Mononuclear cell (primary cell): ENCODE data around the gene IGSF9B. TPM values are rescaled to one million over a fixed set of nuclear protein-coding genes. Genes with fewer than 3 reads are reported as not detected.

Experiments used
- H3K27me3 ChIP-seq: 2 replicates; pipeline ENCODE4 v1.6.0; 2011; ENCODE audit warnings: low read length, control low read depth; ENCODE audit not compliant: insufficient read depth
- H3K4me1 ChIP-seq: 2 replicates; pipeline ENCODE4 v1.5.1; 2011; ENCODE audit warnings: mild to moderate bottlenecking, low read length, control low read depth; ENCODE audit not compliant: insufficient read depth
- H3K4me3 ChIP-seq: 2 replicates; pipeline ENCODE4 v1.5.1; 2011; ENCODE audit warnings: mild to moderate bottlenecking, low read length, moderate library complexity
- H3K9me3 ChIP-seq: 2 replicates; pipeline ENCODE4 v1.5.1; 2011; ENCODE audit warnings: low read depth, mild to moderate bottlenecking, control low read depth, low read length
- total RNA-seq: library from RNA; depleted of rRNA; stranded (reverse); fragments of >200 nt; gene quantifications from one replicate; pipeline ENCODE4 v1.2.3, GENCODE V29; 2012

Gene IGSF9B
- total RNA-seq, 1 donor, result 4.3 TPM

DNA sequence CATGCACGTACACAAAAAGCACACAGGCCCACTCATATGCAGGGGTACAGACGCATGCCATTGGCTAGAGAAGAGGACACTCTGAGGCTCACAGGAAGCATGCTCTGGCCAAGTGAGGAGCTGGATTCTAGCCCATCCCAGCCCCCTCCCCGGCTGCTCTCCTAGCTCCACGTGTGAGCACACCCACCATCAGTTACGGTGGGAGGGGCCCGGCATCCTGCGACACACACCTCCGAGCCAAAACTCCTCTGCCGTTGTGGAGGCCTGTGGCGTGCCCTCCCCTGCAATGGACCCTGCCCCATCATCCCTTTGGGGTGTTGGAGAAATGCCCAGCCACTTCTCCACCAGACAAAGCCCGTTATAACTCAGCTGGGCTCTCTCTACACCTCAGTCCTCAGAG lies 15.1 kb upstream of the IGSF9B start:
- H3K4me1 ChIP-seq, result no peaks in the 10 kb centered on the region
- no peaks in the 10 kb centered on the region for H3K9me3 ChIP-seq
- H3K27me3 ChIP-seq, result no peaks in the 10 kb centered on the region
- no peak overlapping the region for H3K4me3 ChIP-seq

DNA sequence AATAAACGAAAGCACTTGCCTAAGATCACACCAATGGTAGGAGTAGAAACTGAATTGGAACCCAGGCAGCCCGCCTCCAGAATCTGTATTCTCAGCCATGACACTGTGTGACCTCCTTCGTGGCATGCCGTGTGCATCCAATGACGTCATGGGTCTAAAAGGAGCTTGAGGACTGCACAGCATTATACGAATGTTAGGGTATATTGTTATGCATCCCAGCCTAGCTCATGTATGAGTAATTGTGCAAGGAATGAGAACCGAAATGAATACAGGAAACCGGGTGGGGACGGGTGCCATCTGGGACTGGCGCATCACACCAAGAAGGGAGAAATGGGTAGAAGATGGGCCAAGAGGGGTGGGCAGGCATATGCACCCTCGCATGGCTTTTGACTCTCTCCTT lies 12.3 kb upstream of the IGSF9B start:
- Histone ChIP-seq H3K27me3 (no peaks in the 10 kb centered on the region), H3K4me3 (no peak overlapping the region), H3K9me3 (no peaks in the 10 kb centered on the region), H3K4me1 (no peaks in the 10 kb centered on the region)

DNA sequence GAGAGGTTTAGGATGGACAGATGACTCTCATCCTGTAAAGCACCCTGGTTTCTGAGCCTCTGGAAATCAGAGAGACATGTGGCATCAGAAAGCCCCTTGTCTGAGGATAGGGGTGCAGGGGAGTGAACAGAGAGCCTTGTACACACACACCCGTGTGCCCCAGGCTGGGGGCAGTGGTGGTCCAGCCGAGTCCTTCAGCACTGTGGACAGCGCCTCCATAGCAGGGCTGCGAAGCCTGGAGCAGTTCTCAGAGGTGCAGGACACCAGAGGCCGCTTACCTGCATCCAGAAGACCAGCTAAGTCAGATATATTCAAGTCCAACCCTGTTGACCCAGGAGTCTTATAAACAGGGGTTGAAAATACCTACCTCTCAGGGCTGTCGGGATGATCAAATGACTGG lies 11.5 kb upstream of the IGSF9B start:
- H3K4me3 ChIP-seq, result no peak overlapping the region
- no peaks in the 10 kb centered on the region for H3K4me1 ChIP-seq
- no peaks in the 10 kb centered on the region for H3K27me3 ChIP-seq
- no peaks in the 10 kb centered on the region for H3K9me3 ChIP-seq

DNA sequence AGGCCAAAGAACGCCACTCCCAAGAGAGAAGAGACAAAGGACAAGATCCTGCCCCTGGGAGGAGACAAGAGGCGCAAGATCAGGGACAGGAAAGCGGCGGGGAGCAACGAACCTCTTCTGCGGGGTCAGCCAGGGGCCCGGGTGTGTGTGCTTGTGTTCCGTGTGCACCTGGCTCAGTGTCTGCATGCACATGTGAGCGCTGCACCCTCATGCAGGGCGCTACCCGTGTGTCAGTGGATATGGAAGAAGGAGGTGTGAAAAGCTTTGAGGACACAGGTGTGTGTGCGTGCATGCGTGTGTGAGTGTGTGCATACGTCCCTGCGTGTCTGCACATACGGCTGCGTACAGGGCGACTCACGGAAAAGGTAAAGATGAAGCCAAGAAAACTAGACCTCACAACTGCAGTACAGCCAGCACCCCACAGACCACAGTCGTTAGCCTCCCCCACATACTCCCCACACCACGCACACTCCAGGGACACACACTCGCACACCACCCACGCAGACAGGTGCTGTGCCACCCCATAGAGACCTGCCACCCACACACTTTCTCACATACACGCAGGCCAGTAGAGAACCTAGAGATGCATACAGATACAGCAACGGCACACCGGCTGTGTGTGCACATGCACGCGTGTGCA lies 11.0 kb upstream of the IGSF9B start:
- Histone ChIP-seq H3K4me1 (no peaks in the 10 kb centered on the region), H3K27me3 (no peaks in the 10 kb centered on the region), H3K9me3 (no peaks in the 10 kb centered on the region), H3K4me3 (no peak overlapping the region)

DNA sequence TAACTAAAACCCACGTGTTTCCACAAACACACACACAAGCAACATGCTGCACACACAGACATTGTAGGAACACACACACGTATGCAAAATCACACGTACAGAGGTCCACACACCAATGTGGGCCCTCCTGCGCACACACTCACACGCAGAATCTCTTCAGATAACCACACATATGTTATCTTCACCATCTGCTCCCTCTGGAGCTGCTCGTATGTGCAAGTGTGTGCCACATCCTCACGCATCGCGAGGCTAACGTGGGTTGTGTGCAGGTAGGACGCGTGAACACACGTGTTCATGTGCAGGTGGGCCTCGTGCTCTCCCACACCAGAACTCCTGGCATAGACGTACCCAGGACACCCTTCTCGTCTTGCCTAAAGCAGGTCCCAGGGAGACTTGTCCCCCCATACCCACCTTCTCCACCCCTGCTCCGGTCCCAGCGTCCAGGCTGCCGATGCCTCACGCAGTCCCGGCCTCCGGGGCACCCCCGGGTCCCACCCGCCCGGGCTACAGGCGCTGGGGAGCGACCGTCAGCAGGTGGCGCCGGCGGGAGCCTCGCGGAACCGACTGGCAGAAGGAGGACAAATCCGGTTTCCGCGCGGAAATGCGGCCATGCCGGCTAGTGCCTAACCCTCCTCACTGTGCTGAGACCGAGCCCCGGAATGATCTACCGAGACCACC lies 10.3 kb upstream of the IGSF9B start:
- H3K9me3 ChIP-seq, result no peaks in the 10 kb centered on the region
- no peak overlapping the region for H3K4me3 ChIP-seq
- no peaks in the 10 kb centered on the region for H3K4me1 ChIP-seq
- no peaks in the 10 kb centered on the region for H3K27me3 ChIP-seq

DNA sequence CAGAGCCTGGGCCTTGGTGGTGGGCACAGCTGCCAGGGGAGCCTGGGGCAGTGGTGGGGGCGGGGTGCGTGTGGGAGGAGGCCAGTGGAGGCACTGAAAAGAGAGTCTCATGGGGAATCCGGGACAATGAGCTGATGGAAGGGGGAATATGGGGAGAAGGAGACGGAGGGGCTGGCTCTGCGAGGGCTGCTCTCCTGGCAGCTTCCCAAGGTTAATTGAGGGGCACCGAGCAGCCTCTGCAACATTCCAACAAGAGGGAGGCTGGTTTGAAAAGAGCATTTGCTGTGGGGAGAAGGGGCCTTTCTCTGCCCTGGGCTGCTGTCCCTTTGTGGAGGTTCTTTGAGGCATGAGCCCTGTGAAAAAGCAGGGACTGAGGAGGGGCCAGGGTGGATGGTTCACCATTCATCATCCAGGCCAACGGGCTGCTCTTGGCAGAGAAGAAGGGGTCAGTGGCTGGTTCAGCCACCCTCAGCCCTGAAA lies 9.4 kb upstream of the IGSF9B start:
- no peaks in the 10 kb centered on the region for H3K4me1 ChIP-seq
- H3K9me3 ChIP-seq, result no peaks in the 10 kb centered on the region
- H3K27me3 ChIP-seq, result no peaks in the 10 kb centered on the region
- no peak overlapping the region for H3K4me3 ChIP-seq

DNA sequence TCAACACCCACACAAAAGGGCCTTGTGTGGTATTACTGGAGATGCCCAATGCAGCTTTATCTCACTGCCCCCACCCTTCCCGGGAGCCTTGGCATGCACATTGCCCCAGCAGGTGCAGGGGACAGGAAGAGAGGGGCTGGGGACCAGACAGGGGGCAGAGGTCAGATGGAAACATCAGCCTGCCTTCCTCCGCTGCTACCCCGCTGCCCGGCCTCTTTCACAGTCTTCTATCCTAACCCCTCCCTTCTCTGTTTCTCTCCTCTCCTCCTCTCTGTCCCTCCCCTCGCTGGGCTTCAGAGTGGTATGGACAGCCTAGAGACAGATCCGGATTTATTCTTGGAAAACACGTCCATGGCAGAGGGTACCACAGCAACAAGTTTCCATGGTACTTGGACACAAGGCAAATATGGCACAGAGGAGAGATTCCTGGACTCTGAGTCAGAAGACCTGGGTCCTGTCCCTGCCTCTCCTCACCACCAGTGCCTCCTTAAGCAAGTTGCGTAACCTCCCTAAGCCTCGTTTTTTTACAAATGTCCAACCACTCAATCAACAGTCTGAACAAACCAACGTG lies 8.3 kb upstream of the IGSF9B start:
- no peaks in the 10 kb centered on the region for H3K9me3 ChIP-seq
- no peaks in the 10 kb centered on the region for H3K4me1 ChIP-seq
- no peaks in the 10 kb centered on the region for H3K27me3 ChIP-seq
- no peak overlapping the region for H3K4me3 ChIP-seq

DNA sequence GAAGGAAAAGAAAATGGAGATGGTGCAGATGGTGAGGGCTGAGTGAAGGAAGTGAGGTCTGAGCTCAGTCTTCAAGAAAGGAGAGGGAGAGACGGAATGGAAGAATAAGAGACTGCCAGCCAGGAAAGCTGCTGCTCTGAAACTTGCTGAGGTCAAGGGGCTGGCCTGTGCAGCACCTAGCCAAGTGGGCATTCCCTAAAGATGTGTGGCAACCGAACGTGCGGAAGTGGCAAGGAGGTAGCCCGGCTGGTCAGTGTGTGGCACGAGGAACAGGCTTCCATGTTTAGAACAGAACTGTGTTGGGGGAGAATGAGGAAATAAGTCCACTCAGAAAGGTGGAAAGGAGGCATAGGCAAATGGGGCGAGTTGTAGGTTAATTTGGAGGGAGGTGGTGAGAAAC lies 7.6 kb upstream of the IGSF9B start:
- no peaks in the 10 kb centered on the region for H3K9me3 ChIP-seq
- H3K27me3 ChIP-seq, result peaks cover under 1% of the 10 kb centered on the region
- no peak overlapping the region for H3K4me3 ChIP-seq
- H3K4me1 ChIP-seq, result no peaks in the 10 kb centered on the region

DNA sequence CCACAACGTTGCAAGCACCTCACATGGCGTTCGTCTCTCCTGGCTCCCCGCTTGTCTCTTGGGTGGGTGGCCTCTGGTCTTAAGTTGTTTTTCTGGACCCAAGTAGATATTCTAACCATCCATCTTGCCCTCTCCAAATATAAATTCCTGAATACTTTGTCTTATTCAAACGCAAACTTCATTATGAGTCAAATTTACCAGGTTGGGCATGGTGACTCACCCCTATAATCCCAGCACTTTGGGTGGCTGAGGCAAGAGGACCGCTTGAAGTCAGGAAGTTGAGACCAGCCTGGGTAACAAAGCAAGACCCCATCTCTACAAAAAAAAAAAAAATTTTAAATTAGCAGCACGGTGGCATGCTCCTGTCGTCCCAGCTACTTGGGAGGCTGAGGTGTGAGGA lies 5.1 kb upstream of the IGSF9B start:
- H3K27me3 ChIP-seq, result peaks cover 17% of the 10 kb centered on the region
- no peak overlapping the region for H3K4me3 ChIP-seq
- H3K9me3 ChIP-seq, result no peaks in the 10 kb centered on the region
- H3K4me1 ChIP-seq, result peaks cover 4% of the 10 kb centered on the region

DNA sequence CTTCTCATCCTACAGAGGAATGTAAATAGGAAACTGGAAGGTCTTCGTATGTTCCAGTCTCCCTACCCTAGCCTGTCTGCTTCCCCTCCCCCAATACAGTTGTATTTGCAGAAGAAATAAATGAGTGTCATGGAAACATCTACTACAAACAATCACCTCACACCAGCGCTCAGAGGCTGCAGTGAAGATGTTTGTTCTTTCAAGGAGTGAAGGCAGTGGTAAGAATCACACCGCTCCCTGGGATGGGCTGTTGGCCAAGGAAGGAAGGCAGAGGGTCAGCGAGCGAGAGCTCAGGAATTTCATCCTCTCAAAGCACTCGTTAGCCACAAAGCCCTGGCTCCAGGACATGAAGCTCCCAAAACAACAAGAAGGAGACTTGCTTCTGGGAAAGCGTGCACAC lies 1.1 kb upstream of the IGSF9B start:
- Histone ChIP-seq H3K27me3 (peaks cover 32% of the 10 kb centered on the region), H3K9me3 (no peaks in the 10 kb centered on the region), H3K4me1 (peaks cover 13% of the 10 kb centered on the region), H3K4me3 (no peak overlapping the region)

DNA sequence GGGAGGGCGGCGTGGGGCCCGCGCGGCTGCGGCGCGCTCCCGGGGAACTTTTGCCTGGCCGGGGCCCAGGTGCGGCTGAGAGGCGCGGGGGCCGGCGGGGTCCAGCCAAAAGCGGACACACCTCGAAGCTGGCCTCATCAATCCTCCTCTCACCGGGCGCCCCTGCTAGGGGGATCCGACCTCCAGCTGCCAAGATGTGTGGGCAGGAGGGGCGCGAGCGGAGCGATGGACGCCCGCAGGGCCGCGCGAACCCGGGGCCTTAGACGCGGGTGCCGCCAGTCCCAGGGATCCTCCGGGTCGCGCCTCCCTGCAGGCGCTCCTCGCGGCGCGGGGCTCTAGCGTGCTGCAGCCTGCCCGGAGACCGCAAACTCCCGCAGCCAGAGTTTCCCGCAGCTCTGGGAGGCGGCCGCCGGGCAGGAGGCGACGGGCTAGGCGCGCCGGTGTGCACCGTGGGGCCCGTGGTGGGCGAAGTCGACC lies 785 bp downstream of the IGSF9B start:
- peaks cover 13% of the 10 kb centered on the region for H3K4me1 ChIP-seq
- H3K9me3 ChIP-seq, result no peaks in the 10 kb centered on the region
- peaks cover 32% of the 10 kb centered on the region for H3K27me3 ChIP-seq
- no peak overlapping the region for H3K4me3 ChIP-seq

DNA sequence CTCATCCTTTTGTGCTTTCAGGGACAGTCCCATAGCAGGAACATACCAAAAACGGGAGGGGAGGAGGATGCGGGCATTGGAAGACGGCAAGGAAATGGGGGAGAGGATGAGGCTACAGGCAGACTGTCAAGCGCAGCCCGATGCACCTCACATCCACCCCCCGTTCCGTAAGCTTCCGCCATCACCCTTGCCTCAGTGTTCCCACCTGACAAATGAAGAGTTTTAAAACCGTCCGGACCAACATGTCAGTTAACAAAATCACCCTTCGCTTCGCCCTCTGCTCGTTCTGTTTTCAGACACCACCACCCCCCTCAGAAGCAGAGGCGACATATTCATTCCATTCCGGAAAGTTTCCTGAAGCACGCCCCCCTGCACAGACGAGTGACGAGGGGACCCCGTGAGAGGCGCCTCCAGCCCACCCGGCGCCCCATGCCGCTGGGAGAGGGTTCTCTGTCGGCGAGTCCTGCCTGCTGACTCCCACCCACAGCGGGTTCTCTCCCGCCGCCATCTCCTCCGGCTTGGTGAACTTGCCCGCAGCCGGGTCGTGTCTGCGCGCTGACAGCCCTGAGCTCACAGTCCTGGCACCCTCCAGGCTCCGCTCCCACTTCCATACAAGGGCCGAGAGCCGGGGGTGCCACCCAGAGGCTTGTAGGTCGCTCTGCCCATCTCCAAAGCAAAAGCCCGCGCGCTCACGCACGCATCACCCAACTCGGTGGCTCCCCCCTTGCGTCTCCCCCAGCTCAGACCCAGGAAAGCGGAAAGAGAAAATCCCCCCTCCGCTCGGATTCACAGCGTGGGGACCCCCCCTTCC lies 1.5 kb downstream of the IGSF9B start:
- Histone ChIP-seq H3K9me3 (no peaks in the 10 kb centered on the region), H3K4me1 (peaks cover 13% of the 10 kb centered on the region), H3K27me3 (peaks cover 32% of the 10 kb centered on the region), H3K4me3 (no peak overlapping the region)

DNA sequence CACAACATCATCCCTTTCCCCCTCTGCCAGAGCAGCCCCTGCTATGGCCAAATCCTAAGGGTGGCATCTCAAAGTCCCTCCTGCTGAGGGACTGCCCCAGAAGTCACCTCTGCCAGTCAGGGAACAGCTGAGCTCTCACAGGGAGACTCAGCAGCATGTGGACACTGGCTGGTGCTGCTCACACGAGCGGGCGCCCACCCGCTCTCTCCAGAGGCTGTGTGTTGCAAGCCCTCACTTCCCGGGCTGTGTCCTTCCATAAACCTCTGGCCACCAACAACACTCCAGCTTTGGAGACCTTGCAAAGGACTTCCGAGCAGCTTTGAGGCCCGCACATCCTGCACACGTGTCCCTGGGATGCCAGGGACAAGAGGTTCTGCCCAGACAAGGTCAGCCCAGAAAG lies 2.8 kb downstream of the IGSF9B start:
- Histone ChIP-seq H3K4me3 (no peak overlapping the region), H3K9me3 (no peaks in the 10 kb centered on the region), H3K4me1 (peaks cover 13% of the 10 kb centered on the region), H3K27me3 (peaks cover 28% of the 10 kb centered on the region)

DNA sequence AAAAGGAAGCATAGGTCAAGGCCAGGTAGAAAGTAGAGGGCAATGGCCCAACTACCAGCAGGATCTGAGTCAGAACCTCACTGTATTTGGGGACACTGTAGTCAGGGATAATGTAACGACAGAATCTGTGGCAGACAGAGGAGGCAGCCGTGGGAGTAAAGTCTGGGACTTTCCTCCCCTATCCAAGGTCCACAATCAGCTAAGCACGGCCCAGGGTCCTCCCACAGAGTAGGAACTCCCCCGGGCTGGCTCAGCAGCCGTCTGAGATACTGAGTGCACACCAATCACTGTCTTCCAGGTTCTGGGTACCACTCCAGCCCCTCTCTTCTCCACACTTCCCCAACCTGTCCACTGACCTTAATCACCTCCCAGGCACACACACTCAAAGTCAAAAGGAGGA lies 3.2 kb downstream of the IGSF9B start:
- H3K4me3 ChIP-seq, result no peak overlapping the region
- H3K4me1 ChIP-seq, result peaks cover 13% of the 10 kb centered on the region
- no peaks in the 10 kb centered on the region for H3K9me3 ChIP-seq
- peaks cover 28% of the 10 kb centered on the region for H3K27me3 ChIP-seq
